SU-DHL-6 (cell line): ENCODE data around the gene TNFRSF19.

ENCODE experiments used
- H2AFZ ChIP-seq: fragments of 200-600 bp; sonication (generic); 2 replicates; pipeline ENCODE4 v1.6.1; 2014; ENCODE audit warnings: low read depth, mild to moderate bottlenecking, moderate library complexity, mixed read lengths, antibody characterized with exemption, low read length; ENCODE audit not compliant: severe bottlenecking
- H3F3A ChIP-seq: fragments of 200-600 bp; shearing (Covaris generic); 2 replicates; pipeline ENCODE4 v1.6.0; 2016; ENCODE audit warnings: antibody characterized with exemption, mild to moderate bottlenecking; ENCODE audit not compliant: insufficient read depth
- H3K27ac ChIP-seq: fragments of 200-600 bp; sonication (generic); 2 replicates; pipeline ENCODE4 v1.5.1; 2016; ENCODE audit warnings: low read depth, mild to moderate bottlenecking, low read length, moderate library complexity, mixed read lengths
- H3K27me3 ChIP-seq: fragments of 200-600 bp; sonication (generic), shearing (Covaris generic); 2 replicates; pipeline ENCODE4 v1.6.0; 2014; ENCODE audit warnings: mild to moderate bottlenecking, low read length
- H3K36me3 ChIP-seq: fragments of 200-600 bp; sonication (generic); 2 replicates; pipeline ENCODE4 v1.6.1; 2014; ENCODE audit warnings: mild to moderate bottlenecking, low read length, mixed read lengths
- H3K4me2 ChIP-seq: fragments of 300-600, 200-600 bp; shearing (Covaris generic), sonication (generic); 2 replicates; pipeline ENCODE4 v1.6.0; 2014; ENCODE audit warnings: low read length, low read depth, mild to moderate bottlenecking; ENCODE audit not compliant: poor library complexity, severe bottlenecking
- H3K4me3 ChIP-seq: fragments of 200-600 bp; sonication (generic); 2 replicates; pipeline ENCODE4 v1.5.1; 2014; ENCODE audit warnings: antibody characterized with exemption, low read length, mild to moderate bottlenecking, mixed read lengths; ENCODE audit not compliant: insufficient read depth, poor library complexity, severe bottlenecking
- H3K79me2 ChIP-seq: fragments of 200-600 bp; sonication (generic); 2 replicates; pipeline ENCODE4 v1.6.1; 2014; ENCODE audit warnings: mild to moderate bottlenecking, low read length, moderate library complexity; ENCODE audit not compliant: insufficient read depth
- H3K9ac ChIP-seq: fragments of 200-600 bp; sonication (generic); 2 replicates; pipeline ENCODE4 v1.7.0; 2014; ENCODE audit warnings: mild to moderate bottlenecking, low read length
- H3K9me2 ChIP-seq: fragments of 200-600 bp; sonication (generic); replicated peaks from 2 replicates; pipeline ENCODE4 v1.6.1; 2014; ENCODE audit warnings: low read length; ENCODE audit not compliant: insufficient read depth
- H3K9me3 ChIP-seq: fragments of 200-600 bp; sonication (generic); 2 replicates; pipeline ENCODE4 v1.6.1; 2014; ENCODE audit warnings: low read length, mixed read lengths; ENCODE audit not compliant: insufficient read depth
- H4K20me1 ChIP-seq: fragments of 200-600 bp; sonication (generic); 2 replicates; pipeline ENCODE4 v1.6.1; 2014; ENCODE audit warnings: low read depth, mild to moderate bottlenecking, antibody characterized with exemption, low read length, moderate library complexity, mixed read lengths
- EZH2phosphoT487 ChIP-seq: fragments of 200-600 bp; sonication (generic), shearing (Covaris generic); conservative IDR thresholded peaks from 2 replicates; pipeline ENCODE4 v1.6.1; 2018; ENCODE audit warnings: mild to moderate bottlenecking, antibody characterized with exemption, low read length, moderate library complexity, mixed read lengths
- TF ChIP-seq, protein P1 (sequence below): fragments of 200-600 bp; sonication (generic); IDR thresholded peaks from one replicate; pipeline ENCODE4 v1.5.1; 2017; ENCODE audit warnings: antibody characterized with exemption, mild to moderate bottlenecking, low read length, moderate library complexity; ENCODE audit not compliant: insufficient read depth, poor library complexity, severe bottlenecking

TNFRSF19 gene

GRCh38 chr13:23714672-23715071 is 144.5 kb downstream of the TNFRSF19 start:
- TF ChIP-seq, protein P1, sequence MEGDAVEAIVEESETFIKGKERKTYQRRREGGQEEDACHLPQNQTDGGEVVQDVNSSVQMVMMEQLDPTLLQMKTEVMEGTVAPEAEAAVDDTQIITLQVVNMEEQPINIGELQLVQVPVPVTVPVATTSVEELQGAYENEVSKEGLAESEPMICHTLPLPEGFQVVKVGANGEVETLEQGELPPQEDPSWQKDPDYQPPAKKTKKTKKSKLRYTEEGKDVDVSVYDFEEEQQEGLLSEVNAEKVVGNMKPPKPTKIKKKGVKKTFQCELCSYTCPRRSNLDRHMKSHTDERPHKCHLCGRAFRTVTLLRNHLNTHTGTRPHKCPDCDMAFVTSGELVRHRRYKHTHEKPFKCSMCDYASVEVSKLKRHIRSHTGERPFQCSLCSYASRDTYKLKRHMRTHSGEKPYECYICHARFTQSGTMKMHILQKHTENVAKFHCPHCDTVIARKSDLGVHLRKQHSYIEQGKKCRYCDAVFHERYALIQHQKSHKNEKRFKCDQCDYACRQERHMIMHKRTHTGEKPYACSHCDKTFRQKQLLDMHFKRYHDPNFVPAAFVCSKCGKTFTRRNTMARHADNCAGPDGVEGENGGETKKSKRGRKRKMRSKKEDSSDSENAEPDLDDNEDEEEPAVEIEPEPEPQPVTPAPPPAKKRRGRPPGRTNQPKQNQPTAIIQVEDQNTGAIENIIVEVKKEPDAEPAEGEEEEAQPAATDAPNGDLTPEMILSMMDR: no peak
- TF ChIP-seq EZH2phosphoT487: no peak
- no peaks in the 10 kb centered on the region for H4K20me1 ChIP-seq
- no peak overlapping the region for H3K4me3 ChIP-seq
- H3K27me3 ChIP-seq: no peaks in the 10 kb centered on the region
- H3K9me3 ChIP-seq: no peaks in the 10 kb centered on the region
- no peaks in the 10 kb centered on the region for H3K9me2 ChIP-seq
- no peaks in the 10 kb centered on the region for H3K79me2 ChIP-seq
- H2AFZ ChIP-seq: no peak overlapping the region
- no peak overlapping the region for H3K9ac ChIP-seq
- H3F3A ChIP-seq: no peaks in the 10 kb centered on the region
- H3K36me3 ChIP-seq: no peaks in the 10 kb centered on the region
- no peak overlapping the region for H3K27ac ChIP-seq
- H3K4me2 ChIP-seq: no peak overlapping the region

DNA sequence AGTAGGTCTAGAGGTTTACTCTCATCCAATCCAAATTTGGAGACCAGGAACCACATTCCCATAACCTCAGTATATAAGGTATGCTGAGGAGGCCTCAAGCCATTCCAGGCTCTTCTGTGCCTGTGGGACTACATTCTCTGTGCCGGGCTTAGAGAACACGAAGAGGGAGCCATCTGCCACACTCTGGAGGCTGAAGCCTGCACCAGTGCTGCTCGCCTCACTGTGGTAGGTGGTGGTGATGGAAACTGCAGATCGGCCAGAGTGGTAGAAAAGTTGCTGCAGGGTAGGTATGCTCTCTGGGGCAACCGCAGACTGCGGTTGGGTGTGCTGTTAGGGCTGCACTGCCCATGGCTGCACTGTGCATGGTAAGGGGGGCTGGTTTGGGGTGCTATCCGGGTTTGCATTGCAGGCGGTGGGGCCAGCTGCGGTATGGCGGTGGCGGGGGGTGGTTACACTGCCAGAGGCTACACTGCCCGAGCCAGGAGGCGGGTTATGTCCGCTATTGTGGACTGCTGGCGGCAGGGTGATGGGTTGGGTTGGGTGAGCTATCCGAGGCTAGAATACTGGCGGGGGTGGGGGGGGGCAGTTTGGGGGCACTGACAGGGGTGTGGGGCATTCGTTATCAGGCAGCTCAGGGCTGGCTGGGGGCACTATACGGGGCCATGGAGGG is 145.0 kb downstream of the TNFRSF19 start:
- H3F3A ChIP-seq: no peaks in the 10 kb centered on the region
- H3K4me2 ChIP-seq: no peak overlapping the region
- H4K20me1 ChIP-seq: no peaks in the 10 kb centered on the region
- H3K36me3 ChIP-seq: no peaks in the 10 kb centered on the region
- H3K9me2 ChIP-seq: no peaks in the 10 kb centered on the region
- no peak overlapping the region for H3K4me3 ChIP-seq
- H3K9me3 ChIP-seq: no peaks in the 10 kb centered on the region
- no peak overlapping the region for H2AFZ ChIP-seq
- no peaks in the 10 kb centered on the region for H3K79me2 ChIP-seq
- H3K27ac ChIP-seq: no peak overlapping the region
- no peak overlapping the region for H3K9ac ChIP-seq
- no peaks in the 10 kb centered on the region for H3K27me3 ChIP-seq
- TF ChIP-seq, protein P1: no peak
- TF ChIP-seq EZH2phosphoT487: no peak

DNA sequence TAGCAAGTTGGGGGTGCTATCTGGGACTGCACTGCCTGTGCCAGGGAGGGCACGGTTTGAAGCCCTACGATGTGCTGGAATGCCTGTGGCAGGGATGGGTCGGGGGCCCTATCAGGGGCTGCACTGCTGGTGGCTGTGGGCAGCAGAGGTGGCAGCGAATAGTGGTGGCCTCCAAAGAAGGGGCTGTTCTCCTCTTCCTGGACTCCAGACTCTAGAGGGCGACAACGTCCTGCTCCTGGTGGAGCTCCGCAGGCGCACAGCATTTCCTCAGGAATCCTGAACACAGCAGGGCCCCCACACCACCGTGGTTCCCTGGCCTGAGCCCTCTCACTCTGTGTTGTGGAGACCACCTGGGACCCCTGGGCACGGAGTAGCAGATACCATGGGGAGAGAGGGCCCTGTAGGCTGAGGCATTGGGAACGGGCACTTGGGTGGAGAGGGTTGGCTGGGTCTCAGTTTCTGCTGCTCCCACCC is 145.6 kb downstream of the TNFRSF19 start:
- Histone ChIP-seq H3K27ac (no peak overlapping the region), H3K4me2 (no peak overlapping the region), H3K9me2 (no peaks in the 10 kb centered on the region), H3K27me3 (no peaks in the 10 kb centered on the region), H2AFZ (no peak overlapping the region), H3K9ac (no peak overlapping the region), H3F3A (no peaks in the 10 kb centered on the region), H3K9me3 (no peaks in the 10 kb centered on the region), H3K79me2 (no peaks in the 10 kb centered on the region), H4K20me1 (no peaks in the 10 kb centered on the region), H3K36me3 (no peaks in the 10 kb centered on the region), H3K4me3 (no peak overlapping the region)
- TF ChIP-seq, protein P1: no peak
- no peak for TF ChIP-seq EZH2phosphoT487
